Nephron progenitor cell (in vitro differentiated cells): ENCODE measurements around the gene KHDRBS2.

ENCODE experiments used
- DNase-seq: peaks from one replicate; pipeline ENCODE4 v3.0.0; 2021
- H3K27ac Mint-ChIP-seq: 2 replicates; pipeline ENCODE4 v1.8.0; 2021; ENCODE audit warnings: mild to moderate bottlenecking, moderate library complexity, mixed read lengths
- H3K27me3 Mint-ChIP-seq: 2 replicates; pipeline ENCODE4 v1.8.0; 2021; ENCODE audit warnings: mild to moderate bottlenecking, low read depth, mixed read lengths; ENCODE audit not compliant: poor library complexity
- H3K36me3 Mint-ChIP-seq: 2 replicates; pipeline ENCODE4 v1.8.0; 2021; ENCODE audit warnings: low read depth, mixed read lengths
- H3K4me1 Mint-ChIP-seq: 2 replicates; pipeline ENCODE4 v1.8.0; 2021; ENCODE audit warnings: mixed read lengths
- H3K4me3 Mint-ChIP-seq: 2 replicates; pipeline ENCODE4 v1.8.0; 2021; ENCODE audit warnings: mild to moderate bottlenecking, moderate library complexity, mixed read lengths
- H3K9me3 Mint-ChIP-seq: 2 replicates; pipeline ENCODE4 v1.8.0; 2021; ENCODE audit warnings: mild to moderate bottlenecking, moderate library complexity, mixed read lengths
- TF ChIP-seq, protein P1 (sequence below): fragments of 200-600 bp; sonication (generic); IDR thresholded peaks from 2 replicates; pipeline ENCODE4 v1.5.0; 2021; ENCODE audit warnings: antibody characterized with exemption

Gene KHDRBS2

DNA sequence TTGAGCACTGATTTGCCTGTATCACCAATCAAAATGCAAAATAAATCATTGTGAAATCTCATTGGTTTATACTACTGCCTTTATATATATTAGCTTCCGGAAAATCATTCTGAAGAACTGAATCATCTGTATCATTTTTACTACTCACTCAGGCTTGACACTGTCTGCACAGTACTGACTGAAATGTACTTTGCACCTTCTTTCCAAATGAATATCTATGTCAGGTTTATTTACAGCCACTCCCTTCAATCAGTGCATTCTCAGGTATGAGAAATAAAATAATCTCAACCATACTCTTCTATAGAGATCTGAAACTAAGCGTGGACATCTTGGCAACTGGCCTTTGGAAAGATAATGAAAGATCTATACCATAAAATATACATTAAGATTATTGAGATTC, 2.7 kb downstream of the KHDRBS2 start:
- DNase-seq, result no peak
- Mint-ChIP-seq H3K4me1 (peaks cover 23% of the 10 kb centered on the region), H3K27me3 (peaks cover 34% of the 10 kb centered on the region), H3K4me3 (no peak overlapping the region), H3K27ac (no peak overlapping the region), H3K9me3 (no peaks in the 10 kb centered on the region), H3K36me3 (no peaks in the 10 kb centered on the region)
- TF ChIP-seq, protein P1, sequence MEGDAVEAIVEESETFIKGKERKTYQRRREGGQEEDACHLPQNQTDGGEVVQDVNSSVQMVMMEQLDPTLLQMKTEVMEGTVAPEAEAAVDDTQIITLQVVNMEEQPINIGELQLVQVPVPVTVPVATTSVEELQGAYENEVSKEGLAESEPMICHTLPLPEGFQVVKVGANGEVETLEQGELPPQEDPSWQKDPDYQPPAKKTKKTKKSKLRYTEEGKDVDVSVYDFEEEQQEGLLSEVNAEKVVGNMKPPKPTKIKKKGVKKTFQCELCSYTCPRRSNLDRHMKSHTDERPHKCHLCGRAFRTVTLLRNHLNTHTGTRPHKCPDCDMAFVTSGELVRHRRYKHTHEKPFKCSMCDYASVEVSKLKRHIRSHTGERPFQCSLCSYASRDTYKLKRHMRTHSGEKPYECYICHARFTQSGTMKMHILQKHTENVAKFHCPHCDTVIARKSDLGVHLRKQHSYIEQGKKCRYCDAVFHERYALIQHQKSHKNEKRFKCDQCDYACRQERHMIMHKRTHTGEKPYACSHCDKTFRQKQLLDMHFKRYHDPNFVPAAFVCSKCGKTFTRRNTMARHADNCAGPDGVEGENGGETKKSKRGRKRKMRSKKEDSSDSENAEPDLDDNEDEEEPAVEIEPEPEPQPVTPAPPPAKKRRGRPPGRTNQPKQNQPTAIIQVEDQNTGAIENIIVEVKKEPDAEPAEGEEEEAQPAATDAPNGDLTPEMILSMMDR, result no peak

DNA sequence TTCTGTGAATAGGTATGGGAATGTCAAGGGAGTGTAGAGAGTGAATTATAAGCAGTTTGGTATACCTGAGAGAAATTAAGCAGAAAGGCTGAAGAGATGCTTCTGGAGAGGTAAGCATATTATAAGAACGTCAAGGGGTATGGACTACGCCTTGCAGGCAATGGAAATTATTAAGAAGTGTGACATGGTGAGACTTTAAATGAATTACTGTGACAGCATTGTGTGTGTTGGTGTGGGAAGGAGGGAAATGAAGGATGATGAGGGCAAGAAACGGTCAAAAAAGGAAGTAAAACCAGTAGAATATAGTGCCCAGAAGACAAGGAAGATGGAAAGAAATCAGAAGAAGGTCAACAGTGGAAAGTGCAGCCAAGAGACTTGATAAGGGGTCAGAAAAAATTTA, 5.9 kb downstream of the KHDRBS2 start:
- no peak for DNase-seq
- H3K4me1 Mint-ChIP-seq, result peaks cover 8% of the 10 kb centered on the region
- H3K36me3 Mint-ChIP-seq, result no peaks in the 10 kb centered on the region
- peaks cover 5% of the 10 kb centered on the region for H3K27me3 Mint-ChIP-seq
- no peaks in the 10 kb centered on the region for H3K9me3 Mint-ChIP-seq
- TF ChIP-seq, protein P1, result no peak
- H3K4me3 Mint-ChIP-seq, result no peak overlapping the region
- no peak overlapping the region for H3K27ac Mint-ChIP-seq

- Mint-ChIP-seq H3K27me3 (no peaks in the 10 kb centered on the region), H3K4me3 (no peak overlapping the region), H3K4me1 (no peaks in the 10 kb centered on the region), H3K27ac (no peak overlapping the region), H3K9me3 (no peaks in the 10 kb centered on the region), H3K36me3 (no peaks in the 10 kb centered on the region)
- TF ChIP-seq, protein P1, result no peak
- DNase-seq, result no peak
Observed at GRCh38 chr6:62272114-62272513, 13.9 kb downstream of the KHDRBS2 start.

GRCh38 chr6:62265906-62266525, 20.0 kb downstream of the KHDRBS2 start:
- TF ChIP-seq, protein P1, result no peak
- no peak for DNase-seq
- no peaks in the 10 kb centered on the region for H3K9me3 Mint-ChIP-seq
- H3K4me3 Mint-ChIP-seq, result no peak overlapping the region
- no peaks in the 10 kb centered on the region for H3K27me3 Mint-ChIP-seq
- H3K27ac Mint-ChIP-seq, result no peak overlapping the region
- no peaks in the 10 kb centered on the region for H3K36me3 Mint-ChIP-seq
- H3K4me1 Mint-ChIP-seq, result peaks cover 7% of the 10 kb centered on the region

DNA sequence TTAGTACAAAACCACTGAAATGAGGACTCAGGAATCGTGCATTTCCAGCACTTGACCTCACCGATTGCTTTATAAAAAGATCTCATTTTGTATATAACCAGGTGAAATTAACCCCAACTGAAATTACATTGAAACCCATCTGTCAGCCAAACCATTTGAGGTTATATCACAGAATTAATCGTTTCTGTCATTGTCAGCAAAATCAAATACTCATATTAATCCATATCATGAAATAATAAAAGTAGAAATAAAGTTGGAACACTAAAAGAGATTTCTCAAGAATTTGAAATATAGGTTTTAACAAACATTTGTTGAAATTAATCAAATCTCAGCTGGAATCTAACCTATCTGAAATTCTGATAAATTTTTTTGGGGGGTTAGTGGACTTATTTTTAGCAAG, 23.7 kb downstream of the KHDRBS2 start:
- H3K4me1 Mint-ChIP-seq, result peaks cover 7% of the 10 kb centered on the region
- H3K27ac Mint-ChIP-seq, result no peak overlapping the region
- no peaks in the 10 kb centered on the region for H3K27me3 Mint-ChIP-seq
- DNase-seq, result no peak
- H3K9me3 Mint-ChIP-seq, result no peaks in the 10 kb centered on the region
- TF ChIP-seq, protein P1, result no peak
- no peaks in the 10 kb centered on the region for H3K36me3 Mint-ChIP-seq
- H3K4me3 Mint-ChIP-seq, result no peak overlapping the region

GRCh38 chr6:62246087-62246486, 39.9 kb downstream of the KHDRBS2 start:
- no peak overlapping the region for H3K4me3 Mint-ChIP-seq
- peaks cover 5% of the 10 kb centered on the region for H3K27me3 Mint-ChIP-seq
- H3K4me1 Mint-ChIP-seq, result no peaks in the 10 kb centered on the region
- no peaks in the 10 kb centered on the region for H3K36me3 Mint-ChIP-seq
- H3K27ac Mint-ChIP-seq, result no peak overlapping the region
- H3K9me3 Mint-ChIP-seq, result no peaks in the 10 kb centered on the region
- TF ChIP-seq, protein P1, result no peak
- DNase-seq, result no peak
